ENCODE measurements around the gene PRG2. TPM values are rescaled to one million over a fixed set of nuclear protein-coding genes. Genes with fewer than 3 reads are reported as not detected.

Gene PRG2, protein sequence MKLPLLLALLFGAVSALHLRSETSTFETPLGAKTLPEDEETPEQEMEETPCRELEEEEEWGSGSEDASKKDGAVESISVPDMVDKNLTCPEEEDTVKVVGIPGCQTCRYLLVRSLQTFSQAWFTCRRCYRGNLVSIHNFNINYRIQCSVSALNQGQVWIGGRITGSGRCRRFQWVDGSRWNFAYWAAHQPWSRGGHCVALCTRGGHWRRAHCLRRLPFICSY
- not detected in 2 replicates for total RNA-seq (2014; rRNA removed; shearing (Covaris generic))

DNA sequence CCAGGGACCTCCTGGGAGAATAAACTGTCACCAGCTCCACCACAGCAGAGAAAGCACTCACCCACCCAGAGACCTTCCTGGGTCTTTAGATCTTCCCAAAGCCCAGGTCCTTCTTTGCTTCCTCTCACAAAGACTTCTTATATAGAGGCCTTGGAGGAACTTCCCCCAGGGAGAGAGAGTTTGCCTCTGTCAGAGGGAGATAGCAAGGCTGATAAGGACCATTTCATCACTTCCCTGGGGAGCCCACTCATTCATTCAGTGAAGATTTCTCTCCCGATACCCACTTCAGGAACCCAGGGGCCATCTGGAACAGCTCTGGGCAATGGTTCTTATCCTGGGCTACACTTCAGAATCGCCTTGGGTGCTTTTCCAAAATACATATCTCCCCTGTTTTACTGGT lies at the start of gene PRG2:
Gene PRG2, minus strand, starts transcription at position 116 of the 400 bp plus-strand sequence. CDS start 706 bp downstream, outside the sequence.
- peaks cover 9% of the 10 kb centered on the region for H3K27me3 ChIP-seq (replicated peaks)
- H3K36me3 ChIP-seq: no peaks in the 10 kb centered on the region

DNA sequence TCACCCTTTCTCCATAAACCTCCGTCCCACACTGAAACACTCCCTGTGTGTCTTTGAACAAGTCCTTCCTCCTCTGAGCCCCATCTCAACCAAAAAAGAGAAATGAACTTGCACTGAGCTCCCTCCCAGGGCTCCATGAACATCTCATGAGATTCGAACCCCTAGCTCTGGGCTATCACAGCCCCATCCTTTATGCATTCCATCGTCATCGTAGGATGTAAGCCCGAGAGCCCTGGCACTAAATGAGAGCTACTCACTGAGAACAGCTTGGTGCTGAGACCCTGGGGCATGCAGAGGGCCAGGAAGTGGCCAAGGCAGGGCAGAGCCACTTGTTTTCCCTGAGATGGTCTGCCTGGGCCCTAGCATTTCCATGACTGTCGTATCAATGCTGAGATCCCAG lies 49.3 kb upstream of the PRG2 start:
- Histone ChIP-seq H3K9me3 (replicated peaks) (no peaks in the 10 kb centered on the region), H3K4me3 (no peak overlapping the region), H3K27me3 (replicated peaks) (no peaks in the 10 kb centered on the region), H3K27ac (no peak overlapping the region), H3K36me3 (no peaks in the 10 kb centered on the region), H3K4me1 (replicated peaks) (peaks cover 6% of the 10 kb centered on the region)
- DNase-seq (ENCODE audit: low read depth in 1 of 2, low spot score in 2 of 2): no peak

More for the DNA sequence above, at the start of gene PRG2:
- no peak within 1 kb of the TSS for H3K4me3 ChIP-seq
- H3K4me1 ChIP-seq (replicated peaks): no peaks in the 10 kb centered on the region
- H3K27ac ChIP-seq: no peak within 1 kb of the TSS
- DNase-seq (ENCODE audit: low read depth in 1 of 2, low spot score in 2 of 2): no peak
- H3K9me3 ChIP-seq (replicated peaks): no peaks in the 10 kb centered on the region

DNA sequence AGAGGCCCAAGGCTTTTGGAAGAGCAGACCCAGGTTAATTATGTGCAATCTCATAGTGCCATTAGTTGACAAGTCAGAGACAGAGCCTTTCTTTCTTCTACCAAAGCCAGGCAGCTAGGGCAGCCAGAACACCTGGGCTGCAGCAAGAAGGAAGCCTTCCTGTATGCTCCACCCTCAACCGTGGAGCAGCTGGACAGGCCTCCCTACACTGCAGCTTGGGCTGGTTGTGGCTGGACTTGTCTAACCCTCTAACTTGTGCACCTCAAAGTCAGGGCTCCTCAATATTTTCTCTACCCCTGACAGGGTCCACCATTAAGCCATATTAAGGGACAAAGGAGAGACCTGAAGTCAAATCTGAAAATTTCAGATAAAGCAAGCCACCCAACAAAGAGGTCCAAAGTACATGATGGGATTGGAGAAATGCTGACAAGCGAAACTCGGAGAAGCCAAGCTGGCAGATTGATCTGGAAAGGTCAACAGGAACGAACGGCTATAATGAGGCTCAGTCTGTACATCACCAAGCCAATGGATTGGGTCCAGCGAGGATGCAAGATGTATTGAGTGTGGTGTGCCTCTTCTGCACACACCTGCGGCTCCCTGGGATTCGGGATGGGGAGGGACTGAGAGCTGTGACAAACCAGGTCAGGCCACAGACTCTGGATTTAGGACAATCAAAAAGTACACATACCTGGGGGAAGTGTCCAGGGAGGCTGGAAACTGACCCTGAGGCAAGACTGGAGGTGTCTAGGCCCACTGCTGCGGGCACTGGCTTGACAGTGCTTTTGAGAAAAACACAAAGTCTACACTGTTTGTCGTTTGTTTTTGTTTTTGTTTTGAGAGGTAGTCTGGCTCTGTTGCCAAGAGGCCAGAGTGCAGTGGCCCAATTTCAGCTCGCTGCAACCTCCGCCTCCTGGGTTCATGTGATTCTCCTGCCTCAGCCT lies 48.2 kb upstream of the PRG2 start:
- Histone ChIP-seq H3K4me1 (replicated peaks) (0 out of 2 replicates have a peak, but pooled peaks cover 3% of the 10 kb centered on the region), H3K36me3 (no peaks in the 10 kb centered on the region), H3K4me3 (no peak overlapping the region), H3K9me3 (replicated peaks) (no peaks in the 10 kb centered on the region), H3K27me3 (replicated peaks) (no peaks in the 10 kb centered on the region), H3K27ac (no peak overlapping the region)
- no peak for DNase-seq (ENCODE audit: low read depth in 1 of 2, low spot score in 2 of 2)

DNA sequence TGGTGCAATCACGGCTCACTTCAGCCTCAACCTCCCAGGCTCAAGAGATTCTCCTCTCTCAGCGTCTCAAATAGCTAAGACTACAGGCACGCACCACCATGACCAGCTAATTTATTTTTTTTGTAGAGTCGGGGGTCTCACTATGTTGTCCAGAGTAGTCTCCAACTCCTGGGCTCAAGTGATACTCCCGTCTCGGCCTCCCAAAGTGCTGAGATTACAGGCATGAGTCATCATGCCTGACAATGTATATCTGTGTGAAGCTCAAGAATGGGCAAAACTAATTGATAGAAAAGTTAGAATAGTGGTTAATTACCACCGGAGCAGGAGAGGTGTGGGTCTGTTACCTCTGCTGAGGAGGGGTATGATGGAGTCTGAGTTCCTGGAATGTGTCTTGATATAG lies 45.6 kb upstream of the PRG2 start:
- H3K4me3 ChIP-seq: no peak overlapping the region
- H3K27ac ChIP-seq: no peak overlapping the region
- H3K4me1 ChIP-seq (replicated peaks): peaks cover 14% of the 10 kb centered on the region
- no peaks in the 10 kb centered on the region for H3K36me3 ChIP-seq
- H3K27me3 ChIP-seq (replicated peaks): no peaks in the 10 kb centered on the region
- no peaks in the 10 kb centered on the region for H3K9me3 ChIP-seq (replicated peaks)
- DNase-seq (ENCODE audit: low read depth in 1 of 2, low spot score in 2 of 2): no peak

DNA sequence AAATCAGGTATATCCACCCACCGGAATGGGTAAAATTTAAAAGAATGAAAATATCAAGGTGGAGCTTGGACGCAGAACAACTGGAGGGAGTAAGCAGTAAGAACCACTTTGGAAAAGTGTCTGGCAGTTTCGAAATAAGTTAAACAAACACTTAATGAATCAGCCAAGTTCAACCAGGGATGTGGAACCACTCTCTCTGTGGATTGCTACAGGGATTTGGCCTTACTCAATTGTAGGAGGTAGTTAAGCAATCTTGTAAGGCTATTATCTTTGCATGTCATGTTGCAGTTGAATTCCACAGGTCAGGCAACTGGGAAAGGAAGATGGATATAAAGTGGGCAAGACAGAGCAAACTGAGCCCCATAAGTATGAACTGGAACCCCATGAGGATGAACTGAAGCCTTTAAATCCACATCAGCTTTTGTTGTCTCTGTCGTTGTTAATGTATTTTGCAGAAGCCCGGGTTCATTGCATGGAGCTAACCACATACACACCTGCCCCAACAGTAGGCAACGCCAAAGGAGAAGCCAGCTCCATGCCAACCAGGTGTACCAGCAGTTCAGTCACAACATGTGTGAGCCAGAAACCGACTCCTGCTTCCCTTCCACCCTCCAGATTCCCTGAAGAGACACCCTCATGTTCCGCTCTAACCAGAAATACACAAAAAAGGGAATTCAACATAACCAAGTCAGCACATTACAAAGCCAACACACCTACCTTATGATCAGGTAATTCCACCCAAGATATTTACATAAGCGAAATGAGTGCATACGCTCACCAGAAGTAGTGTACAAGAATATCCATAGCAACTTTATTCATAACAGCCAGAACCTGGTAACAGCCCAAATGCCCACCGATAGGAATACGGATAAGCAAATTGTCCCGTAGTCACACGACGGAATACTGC lies 44.4 kb upstream of the PRG2 start:
- no peaks in the 10 kb centered on the region for H3K27me3 ChIP-seq (replicated peaks)

DNA sequence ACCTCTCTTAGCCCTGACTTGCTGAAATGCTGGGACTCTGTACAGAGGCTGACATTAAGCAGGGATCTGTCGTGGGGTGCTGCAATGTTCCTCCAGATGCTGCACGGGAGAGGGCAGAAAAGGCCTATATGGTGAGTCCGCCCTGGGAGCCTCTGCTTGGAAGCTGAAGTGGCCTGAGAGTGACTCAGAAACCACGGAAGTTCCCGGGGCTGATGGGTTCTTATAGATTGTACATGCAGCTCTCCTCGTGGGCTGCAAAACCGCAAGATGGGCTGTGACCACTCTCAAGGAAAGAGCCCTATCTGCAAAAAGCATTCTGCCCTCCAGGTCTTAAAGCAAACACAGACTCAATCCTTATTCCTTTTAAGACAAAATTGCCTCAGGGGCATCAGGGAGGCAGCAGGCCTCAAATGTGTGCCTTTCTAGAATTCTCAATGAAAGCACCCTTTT lies 42.3 kb upstream of the PRG2 start:
- Histone ChIP-seq H3K27ac (no peak overlapping the region), H3K4me1 (replicated peaks) (peaks cover 24% of the 10 kb centered on the region), H3K4me3 (no peak overlapping the region), H3K27me3 (replicated peaks) (no peaks in the 10 kb centered on the region), H3K36me3 (no peaks in the 10 kb centered on the region), H3K9me3 (replicated peaks) (no peaks in the 10 kb centered on the region)
- DNase-seq (ENCODE audit: low read depth in 1 of 2, low spot score in 2 of 2): peak; percentile 33 to 62

More for the DNA sequence above, 44.4 kb upstream of the PRG2 start:
- Histone ChIP-seq H3K4me3 (no peak overlapping the region), H3K9me3 (replicated peaks) (no peaks in the 10 kb centered on the region), H3K36me3 (no peaks in the 10 kb centered on the region), H3K4me1 (replicated peaks) (peaks cover 19% of the 10 kb centered on the region), H3K27ac (no peak overlapping the region)
- DNase-seq (ENCODE audit: low read depth in 1 of 2, low spot score in 2 of 2): no peak

DNA sequence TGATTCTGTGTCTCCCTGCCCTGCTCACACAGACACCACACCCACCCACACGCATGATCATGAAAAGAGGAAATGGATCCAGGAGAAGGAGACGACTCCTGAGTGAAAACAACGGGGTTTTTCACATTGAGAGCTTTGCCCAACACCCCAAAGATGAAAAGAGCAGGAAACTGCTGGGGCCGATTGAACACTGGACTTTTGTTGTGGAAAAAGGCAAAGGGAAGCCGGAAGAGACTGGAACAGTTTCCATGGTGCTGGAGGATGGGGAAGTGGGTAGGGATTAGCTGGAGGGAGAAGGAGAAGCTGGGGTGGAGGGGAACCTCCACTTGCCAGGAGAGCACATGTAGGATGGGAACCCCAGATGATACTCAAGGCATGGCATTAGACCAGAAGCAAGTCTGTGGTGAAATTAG lies 41.7 kb upstream of the PRG2 start:
- DNase-seq (ENCODE audit: low read depth in 1 of 2, low spot score in 2 of 2): no peak
- H3K4me3 ChIP-seq: no peak overlapping the region
- peaks cover 30% of the 10 kb centered on the region for H3K4me1 ChIP-seq (replicated peaks)
- no peak overlapping the region for H3K27ac ChIP-seq
- no peaks in the 10 kb centered on the region for H3K36me3 ChIP-seq
- H3K27me3 ChIP-seq (replicated peaks): no peaks in the 10 kb centered on the region
- H3K9me3 ChIP-seq (replicated peaks): no peaks in the 10 kb centered on the region

DNA sequence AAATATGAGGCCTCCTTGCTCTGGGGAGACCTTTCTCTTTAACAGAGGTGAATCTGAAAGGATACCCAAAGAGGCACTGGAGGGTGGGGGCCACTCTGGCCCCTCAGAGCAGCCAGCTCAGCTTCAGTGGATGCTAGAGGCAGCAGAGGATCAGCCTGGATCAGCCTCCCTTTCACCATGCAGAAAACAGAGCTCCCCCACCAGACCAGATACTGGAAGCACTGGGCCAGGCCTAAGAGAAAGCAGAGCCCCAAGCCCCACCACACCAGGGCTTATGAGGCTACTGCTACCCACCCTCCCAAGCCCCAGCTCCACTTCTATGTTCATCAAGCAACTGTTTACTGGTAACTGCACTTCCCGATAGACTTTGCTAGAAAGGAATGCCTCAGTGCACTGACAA lies 40.5 kb upstream of the PRG2 start:
- Histone ChIP-seq H3K27ac (no peak overlapping the region), H3K4me3 (no peak overlapping the region), H3K9me3 (replicated peaks) (no peaks in the 10 kb centered on the region), H3K27me3 (replicated peaks) (no peaks in the 10 kb centered on the region), H3K36me3 (peaks cover under 1% of the 10 kb centered on the region; the same call in 1 of the 2 replicates), H3K4me1 (replicated peaks) (peaks cover 42% of the 10 kb centered on the region)
- DNase-seq (ENCODE audit: low read depth in 1 of 2, low spot score in 2 of 2): no peak

DNA sequence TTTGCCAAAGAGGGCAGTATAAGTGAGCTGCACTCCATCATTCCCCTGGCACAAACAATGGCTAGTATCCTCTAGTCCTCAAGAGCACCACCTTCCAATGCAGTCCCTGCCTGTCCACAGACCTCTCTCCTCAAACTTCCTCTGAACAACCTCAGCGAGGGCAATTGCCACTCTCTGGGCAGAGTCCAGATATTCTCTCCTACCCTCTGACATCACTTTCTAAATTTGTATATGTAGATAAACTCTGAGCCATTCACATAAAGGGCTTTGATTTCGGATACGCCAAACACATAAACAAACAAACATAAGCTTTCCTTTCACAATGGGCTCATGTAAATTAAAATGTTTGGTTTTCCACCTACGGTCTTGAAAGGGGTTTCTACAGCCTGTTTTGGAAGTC lies 39.5 kb upstream of the PRG2 start:
- Histone ChIP-seq H3K27ac (no peak overlapping the region), H3K9me3 (replicated peaks) (no peaks in the 10 kb centered on the region), H3K4me3 (no peak overlapping the region), H3K27me3 (replicated peaks) (no peaks in the 10 kb centered on the region), H3K36me3 (peaks cover 10% of the 10 kb centered on the region), H3K4me1 (replicated peaks) (peaks cover 52% of the 10 kb centered on the region)
- no peak for DNase-seq (ENCODE audit: low read depth in 1 of 2, low spot score in 2 of 2)

DNA sequence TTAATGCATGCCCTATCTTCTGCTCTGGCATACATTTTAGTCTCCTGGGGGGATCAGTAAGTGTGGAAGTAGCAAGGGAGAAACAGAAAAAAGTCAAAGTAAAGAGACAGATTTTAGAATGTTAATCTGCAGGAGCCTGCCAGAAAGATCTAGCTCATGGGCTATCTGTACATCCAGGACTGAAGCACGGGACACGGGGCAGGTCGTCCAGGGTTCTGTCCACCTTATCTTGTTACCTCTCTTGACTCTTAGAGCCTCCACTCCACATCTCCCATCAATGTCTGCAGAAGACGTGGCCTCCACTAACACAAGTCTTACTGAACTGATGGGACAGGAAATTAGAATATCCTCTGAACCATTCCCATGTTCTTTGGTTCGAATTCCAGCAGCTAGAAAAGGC lies 38.2 kb upstream of the PRG2 start:
- DNase-seq (ENCODE audit: low read depth in 1 of 2, low spot score in 2 of 2): no peak
- H3K4me1 ChIP-seq (replicated peaks): peaks cover 53% of the 10 kb centered on the region
- H3K4me3 ChIP-seq: no peak overlapping the region
- no peaks in the 10 kb centered on the region for H3K9me3 ChIP-seq (replicated peaks)
- H3K27me3 ChIP-seq (replicated peaks): no peaks in the 10 kb centered on the region
- H3K27ac ChIP-seq: no peak overlapping the region
- H3K36me3 ChIP-seq: peaks cover 19% of the 10 kb centered on the region

DNA sequence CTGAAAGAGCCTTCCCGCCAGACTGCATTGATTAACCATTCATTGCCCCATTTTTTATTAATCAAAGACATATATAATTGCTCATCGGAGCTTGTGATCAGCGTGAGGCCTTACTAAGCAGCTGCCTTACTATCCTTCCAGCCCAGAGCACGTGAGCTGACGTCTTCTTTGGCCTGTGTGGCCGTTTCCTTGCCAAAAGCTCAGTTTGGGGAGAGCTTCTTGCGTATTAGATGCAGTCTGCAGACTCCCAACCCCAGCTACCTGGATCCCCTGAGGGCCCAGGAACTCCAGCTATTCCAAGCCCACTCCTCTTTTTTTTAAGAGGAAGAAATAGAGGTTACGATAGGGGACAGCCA lies 37.3 kb upstream of the PRG2 start:
- Histone ChIP-seq H3K36me3 (peaks cover 26% of the 10 kb centered on the region), H3K4me1 (replicated peaks) (peaks cover 48% of the 10 kb centered on the region), H3K27ac (peak overlapping the region; percentile 89), H3K9me3 (replicated peaks) (no peaks in the 10 kb centered on the region), H3K27me3 (replicated peaks) (no peaks in the 10 kb centered on the region), H3K4me3 (no peak overlapping the region)
- no peak for DNase-seq (ENCODE audit: low read depth in 1 of 2, low spot score in 2 of 2)

DNA sequence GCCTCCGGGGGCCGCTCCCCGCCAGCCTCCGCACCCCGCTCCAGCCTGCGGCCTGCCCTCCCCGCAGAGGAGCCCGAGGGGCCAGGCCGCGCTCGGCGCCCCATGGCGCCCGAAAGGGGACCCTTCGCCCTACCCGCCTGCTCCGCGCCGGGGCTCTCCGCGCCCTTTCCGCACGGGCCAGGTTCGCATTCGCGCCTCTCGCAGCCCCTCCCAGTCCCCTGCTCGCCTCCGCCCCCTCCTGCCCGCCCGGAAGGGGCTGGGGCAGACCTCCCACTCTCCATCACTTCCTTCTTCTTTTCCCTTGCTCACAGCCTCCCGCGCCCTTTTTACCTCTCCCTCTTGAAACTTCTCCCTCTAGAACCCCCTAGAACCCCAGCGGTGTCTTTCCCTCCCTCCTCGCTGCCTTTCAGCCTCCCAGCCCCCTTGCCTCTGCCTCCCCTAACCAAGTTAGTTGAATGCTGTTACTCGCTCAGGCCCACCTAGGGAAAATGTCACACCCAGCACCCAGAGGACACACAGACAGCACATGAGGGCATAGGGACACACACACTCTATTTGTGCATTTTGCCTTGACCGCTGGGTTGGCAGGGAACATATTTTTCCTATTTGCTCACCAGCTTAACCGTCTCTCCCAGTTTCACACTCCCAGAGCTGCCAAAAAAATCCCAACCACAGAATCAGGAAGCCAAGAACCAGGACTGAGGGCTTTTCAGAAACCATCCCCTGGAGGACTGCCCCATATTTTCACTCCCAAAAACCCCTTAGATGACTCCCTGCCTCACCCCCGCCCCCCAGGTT lies 36.7 kb upstream of the PRG2 start, which contains the start of gene SLC43A3:
Gene SLC43A3, minus strand, starts transcription at position 193 of the 798 bp plus-strand sequence. CDS start 949 bp downstream, outside the sequence.
- no peaks in the 10 kb centered on the region for H3K9me3 ChIP-seq (replicated peaks)
- peaks cover 26% of the 10 kb centered on the region for H3K36me3 ChIP-seq
- no peaks in the 10 kb centered on the region for H3K27me3 ChIP-seq (replicated peaks)
- H3K27ac ChIP-seq: peak within 1 kb of the TSS; percentile 89
- peaks cover 43% of the 10 kb centered on the region for H3K4me1 ChIP-seq (replicated peaks)
- H3K4me3 ChIP-seq: peak within 1 kb of the TSS; percentile 50
- peak; percentile 80 to 82 for DNase-seq (ENCODE audit: low read depth in 1 of 2, low spot score in 2 of 2)

Data from SJSA1 (cell line).